ENCODE results near the gene CEL.

DNA sequence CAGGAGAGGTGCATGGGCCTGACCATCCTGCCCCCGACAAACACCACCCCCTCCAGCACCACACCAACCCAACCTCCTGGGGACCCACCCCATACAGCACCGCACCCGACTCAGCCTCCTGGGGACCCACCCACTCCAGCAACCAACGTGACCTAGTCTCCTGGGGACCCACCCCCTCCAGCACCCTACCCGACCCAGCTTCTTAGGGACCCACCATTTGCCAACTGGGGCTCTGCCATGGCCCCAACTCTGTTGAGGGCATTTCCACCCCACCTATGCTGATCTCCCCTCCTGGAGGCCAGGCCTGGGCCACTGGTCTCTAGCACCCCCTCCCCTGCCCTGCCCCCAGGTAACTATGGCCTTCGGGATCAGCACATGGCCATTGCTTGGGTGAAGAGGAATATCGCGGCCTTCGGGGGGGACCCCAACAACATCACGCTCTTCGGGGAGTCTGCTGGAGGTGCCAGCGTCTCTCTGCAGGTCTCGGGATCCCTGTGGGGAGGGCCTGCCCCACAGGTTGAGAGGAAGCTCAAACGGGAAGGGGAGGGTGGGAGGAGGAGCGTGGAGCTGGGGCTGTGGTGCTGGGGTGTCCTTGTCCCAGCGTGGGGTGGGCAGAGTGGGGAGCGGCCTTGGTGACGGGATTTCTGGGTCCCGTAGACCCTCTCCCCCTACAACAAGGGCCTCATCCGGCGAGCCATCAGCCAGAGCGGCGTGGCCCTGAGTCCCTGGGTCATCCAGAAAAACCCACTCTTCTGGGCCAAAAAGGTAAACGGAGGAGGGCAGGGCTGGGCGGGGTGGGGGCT is 4.6 kb downstream of the CEL start:
- no peak for TF ChIP-seq CTCF (IDR thresholded peaks at IDR 0.05)
- TF ChIP-seq POLR2A (IDR thresholded peaks at IDR 0.05): no peak
